SK-N-SH (cell line): ENCODE results near the gene RGS11. TPM values are rescaled to one million over a fixed set of nuclear protein-coding genes. Genes with fewer than 3 reads are reported as not detected.

Experiments
- CTCF ChIA-PET: fragments of 300-600, 350-600 bp; formaldehyde crosslinking; extraction: SDS; loops from one replicate; lab custom pipeline; 2021; lab: Yijun Ruan, JAX
- POLR2A ChIA-PET: fragments of 350-600 bp; sonication (Branson Sonifier 250); formaldehyde crosslinking; extraction: SDS; loops from one replicate; lab custom pipeline; 2020; ENCODE audit warnings: antibody characterized with exemption, inconsistent platforms; lab: Yijun Ruan, JAX
- DNase-seq: peaks from one replicate; pipeline ENCODE4 v3.0.0; 2012
- H2AFZ ChIP-seq: fragments of 200-600 bp; sonication (generic); 2 replicates; pipeline ENCODE4 v1.8.1; 2016; ENCODE audit warnings: antibody characterized with exemption, mild to moderate bottlenecking, low read depth
- H3F3A ChIP-seq: fragments of 200-600 bp; sonication (generic); replicated peaks from 2 replicates; pipeline ENCODE3; 2016; ENCODE audit warnings: antibody characterized with exemption, mild to moderate bottlenecking; ENCODE audit not compliant: insufficient read depth
- H3K27ac ChIP-seq, 2 experiments: fragments of 200-500 bp in 1 of 2; fragments of 200-600 bp in 1 of 2; sonication (Bioruptor generic) in 1 of 2; sonication (generic), shearing (Covaris generic) in 1 of 2; 2 replicates each; pipeline versions ENCODE4 v1.5.1 to v1.6.1; 2014 to 2016; ENCODE audit warnings: low read depth in 2 of 2, inconsistent platforms in 1 of 2, low read length in 1 of 2, mild to moderate bottlenecking in 1 of 2, mixed read lengths in 1 of 2
- H3K27me3 ChIP-seq: fragments of 200-600 bp; sonication (generic), shearing (Covaris generic); 2 replicates; pipeline ENCODE4 v1.6.1; 2016; ENCODE audit warnings: mixed run types; ENCODE audit not compliant: insufficient read depth
- H3K36me3 ChIP-seq, 2 experiments: fragments of 200-500 bp in 1 of 2; fragments of 200-600 bp in 1 of 2; sonication (Bioruptor generic) in 1 of 2; sonication (generic) in 1 of 2; replicated peaks in 1 of 2; 2 replicates each; pipeline versions ENCODE3 to v1.5.1; 2014 to 2016; ENCODE audit warnings: low read length in 1 of 2, mild to moderate bottlenecking in 1 of 2; ENCODE audit not compliant: insufficient read depth in 2 of 2, control insufficient read depth in 1 of 2
- H3K4me1 ChIP-seq, 2 experiments: fragments of 200-500 bp in 1 of 2; fragments of 200-600 bp in 1 of 2; sonication (Bioruptor generic) in 1 of 2; sonication (generic), shearing (Covaris generic) in 1 of 2; 2 replicates each; pipeline versions ENCODE4 v1.5.1 to v1.6.1; 2014 to 2016; ENCODE audit warnings: low read depth in 1 of 2, low read length in 1 of 2, mixed run types in 1 of 2; ENCODE audit not compliant: insufficient read depth in 2 of 2, control insufficient read depth in 1 of 2
- H3K4me2 ChIP-seq: fragments of 200-600 bp; sonication (generic), shearing (Covaris generic); 2 replicates; pipeline ENCODE4 v1.6.1; 2017; ENCODE audit warnings: mixed run types
- H3K4me3 ChIP-seq, 2 experiments: fragments of 200-500 bp in 1 of 2; fragments of 200-600 bp in 1 of 2; sonication (Bioruptor generic) in 1 of 2; sonication (generic), shearing (Covaris generic) in 1 of 2; 2 replicates each; pipeline versions ENCODE4 v1.5.1 to v1.8.1; 2014 to 2016; ENCODE audit warnings: low read depth in 2 of 2, inconsistent platforms in 1 of 2, low read length in 1 of 2, mild to moderate bottlenecking in 1 of 2, mixed read lengths in 1 of 2, moderate library complexity in 1 of 2
- H3K79me2 ChIP-seq: fragments of 200-600 bp; sonication (generic); 2 replicates; pipeline ENCODE4 v1.8.1; 2017; ENCODE audit warnings: mild to moderate bottlenecking; ENCODE audit not compliant: insufficient read depth
- H3K9ac ChIP-seq: fragments of 200-600 bp; sonication (generic); 2 replicates; pipeline ENCODE4 v1.6.1; 2017; ENCODE audit warnings: mixed run types
- H3K9me2 ChIP-seq: fragments of 200-600 bp; sonication (generic); 2 replicates; pipeline ENCODE4 v1.6.1; 2017; ENCODE audit warnings: mixed run types
- H3K9me3 ChIP-seq: fragments of 200-600 bp; sonication (generic); 2 replicates; pipeline ENCODE4 v1.6.1; 2017; ENCODE audit warnings: mixed run types, mild to moderate bottlenecking, moderate library complexity
- H4K20me1 ChIP-seq: fragments of 200-600 bp; sonication (generic); 2 replicates; pipeline ENCODE4 v1.6.1; 2017; ENCODE audit warnings: mild to moderate bottlenecking, mixed run types; ENCODE audit not compliant: insufficient read depth
- EP300 ChIP-seq, 2 experiments: IDR thresholded peaks; 2 replicates each; pipeline versions ENCODE4 v1.4.0 to v1.6.1; 2012; ENCODE audit warnings: borderline replicate concordance in 1 of 2, low read depth in 1 of 2, low read length in 1 of 2
- EZH2phosphoT487 ChIP-seq: fragments of 200-600 bp; sonication (generic); IDR thresholded peaks from 2 replicates; pipeline ENCODE4 v1.6.1; 2017; ENCODE audit warnings: low read depth, mixed run types, mild to moderate bottlenecking, antibody characterized with exemption, moderate library complexity, borderline replicate concordance
- FOXJ3 ChIP-seq: sonication (generic); formaldehyde crosslinking; IDR thresholded peaks from 2 replicates; pipeline ENCODE4 v1.5.1; 2020; ENCODE audit warnings: mild to moderate bottlenecking, missing genetic modification reagents
- GATA2 ChIP-seq: sonication (generic); formaldehyde crosslinking; IDR thresholded peaks from 2 replicates; pipeline ENCODE4 v1.5.0; 2020; ENCODE audit warnings: mild to moderate bottlenecking, missing genetic modification reagents
- JUND ChIP-seq: IDR thresholded peaks from 2 replicates; pipeline ENCODE4 v1.4.0; 2012
- POLR2AphosphoS5 ChIP-seq: IDR thresholded peaks from 2 replicates; pipeline ENCODE4 v1.6.1; 2012; ENCODE audit warnings: low read depth, low read length
- RAD21 ChIP-seq: IDR thresholded peaks from 2 replicates; pipeline ENCODE4 v1.6.1; 2012; ENCODE audit warnings: mild to moderate bottlenecking, low read length
- RXRA ChIP-seq: IDR thresholded peaks from 2 replicates; pipeline ENCODE4 v1.4.0; 2012; ENCODE audit warnings: low read depth, mild to moderate bottlenecking, borderline replicate concordance
- SIN3A ChIP-seq: IDR thresholded peaks from 2 replicates; pipeline ENCODE4 v1.6.1; 2012; ENCODE audit warnings: low read depth, mild to moderate bottlenecking, low read length, moderate library complexity, borderline replicate concordance
- TCF12 ChIP-seq: IDR thresholded peaks from 2 replicates; pipeline ENCODE4 v1.4.0; 2012
- WGBS: methylation state at CpG from one replicate; pipeline ENCODE4 v1.1.6; 2017; ENCODE audit warnings: low lambda C conversion rate; 5-methylcytosine and 5-hydroxymethylcytosine counted together
- polyA plus RNA-seq, 3 experiments: library from polyadenylated mRNA; depleted of rRNA; stranded (reverse); fragments of >200 nt; gene quantifications; 2 replicates each; pipeline ENCODE4 v1.2.3, GENCODE V29; 2012
- TF ChIP-seq, protein P1 (sequence below): fragments of 150-350 bp; IDR thresholded peaks from 2 replicates; pipeline ENCODE4 v1.6.1; 2017; ENCODE audit warnings: antibody characterized with exemption, low read length, low read depth, borderline replicate concordance
- TF ChIP-seq, protein P2 (sequence below): fragments of 200-600 bp; sonication (generic); IDR thresholded peaks from 2 replicates; pipeline ENCODE4 v1.6.1; 2017; ENCODE audit warnings: antibody characterized with exemption, mild to moderate bottlenecking, moderate library complexity
- TF ChIP-seq, protein P3 (sequence below): IDR thresholded peaks from 2 replicates; pipeline ENCODE4 v1.4.0; 2012; ENCODE audit warnings: low read depth, borderline replicate concordance
- TF ChIP-seq, protein P4 (sequence below): IDR thresholded peaks from 2 replicates; pipeline ENCODE4; 2012
- TF ChIP-seq, protein P5 (sequence below): fragments of 150-350 bp; IDR thresholded peaks from 2 replicates; pipeline ENCODE4 v1.6.1; 2016; ENCODE audit warnings: mild to moderate bottlenecking, low read depth, low read length

The RGS11 gene
- polyA plus RNA-seq, 1 of the 3 experiments (the other 2 are of a cell fraction) = 9.8 TPM

DNA sequence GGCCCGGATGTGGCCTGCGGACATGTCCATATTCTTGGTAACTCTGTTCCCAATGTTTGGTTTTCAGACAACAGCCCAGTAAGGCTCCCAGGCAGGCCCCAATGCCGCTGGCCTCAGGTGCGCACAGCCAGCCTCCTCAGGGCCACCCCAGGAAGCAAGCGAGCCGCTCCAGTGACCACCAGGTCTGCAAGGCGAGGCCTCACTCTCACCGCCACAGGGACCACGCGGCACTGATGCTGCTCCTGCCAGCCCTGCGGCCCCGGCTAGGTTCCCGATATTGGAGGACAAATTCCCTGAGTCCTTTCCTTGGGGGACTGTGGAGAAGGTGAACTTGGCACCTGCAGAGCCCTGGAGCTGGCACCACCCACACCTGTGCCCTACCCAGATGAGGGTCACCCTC lies 26.2 kb upstream of the RGS11 start:
- Histone ChIP-seq H3K9me3 (no peaks in the 10 kb centered on the region), H3K4me1 (no peaks in the 10 kb centered on the region), H3K9ac (no peak overlapping the region), H4K20me1 (no peaks in the 10 kb centered on the region), H3K27ac (no peak overlapping the region), H3K27me3 (no peaks in the 10 kb centered on the region), H3K9me2 (no peaks in the 10 kb centered on the region), H3K4me2 (no peak overlapping the region), H3K79me2 (no peaks in the 10 kb centered on the region), H3K36me3 (peaks cover 0 to 12% of the 10 kb centered on the region in 2 experiments), H2AFZ (no peak overlapping the region), H3K4me3 (no peak overlapping the region), H3F3A (no peaks in the 10 kb centered on the region)
- TF ChIP-seq, protein P1, sequence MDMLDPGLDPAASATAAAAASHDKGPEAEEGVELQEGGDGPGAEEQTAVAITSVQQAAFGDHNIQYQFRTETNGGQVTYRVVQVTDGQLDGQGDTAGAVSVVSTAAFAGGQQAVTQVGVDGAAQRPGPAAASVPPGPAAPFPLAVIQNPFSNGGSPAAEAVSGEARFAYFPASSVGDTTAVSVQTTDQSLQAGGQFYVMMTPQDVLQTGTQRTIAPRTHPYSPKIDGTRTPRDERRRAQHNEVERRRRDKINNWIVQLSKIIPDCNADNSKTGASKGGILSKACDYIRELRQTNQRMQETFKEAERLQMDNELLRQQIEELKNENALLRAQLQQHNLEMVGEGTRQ = no peak
- no peak for TF ChIP-seq FOXJ3
- TF ChIP-seq, protein P2, sequence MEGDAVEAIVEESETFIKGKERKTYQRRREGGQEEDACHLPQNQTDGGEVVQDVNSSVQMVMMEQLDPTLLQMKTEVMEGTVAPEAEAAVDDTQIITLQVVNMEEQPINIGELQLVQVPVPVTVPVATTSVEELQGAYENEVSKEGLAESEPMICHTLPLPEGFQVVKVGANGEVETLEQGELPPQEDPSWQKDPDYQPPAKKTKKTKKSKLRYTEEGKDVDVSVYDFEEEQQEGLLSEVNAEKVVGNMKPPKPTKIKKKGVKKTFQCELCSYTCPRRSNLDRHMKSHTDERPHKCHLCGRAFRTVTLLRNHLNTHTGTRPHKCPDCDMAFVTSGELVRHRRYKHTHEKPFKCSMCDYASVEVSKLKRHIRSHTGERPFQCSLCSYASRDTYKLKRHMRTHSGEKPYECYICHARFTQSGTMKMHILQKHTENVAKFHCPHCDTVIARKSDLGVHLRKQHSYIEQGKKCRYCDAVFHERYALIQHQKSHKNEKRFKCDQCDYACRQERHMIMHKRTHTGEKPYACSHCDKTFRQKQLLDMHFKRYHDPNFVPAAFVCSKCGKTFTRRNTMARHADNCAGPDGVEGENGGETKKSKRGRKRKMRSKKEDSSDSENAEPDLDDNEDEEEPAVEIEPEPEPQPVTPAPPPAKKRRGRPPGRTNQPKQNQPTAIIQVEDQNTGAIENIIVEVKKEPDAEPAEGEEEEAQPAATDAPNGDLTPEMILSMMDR = no peak
- ChIA-PET POLR2A (no interaction called here), CTCF (interaction anchor here (1.2 kb wide), 1 partner anchor 12 kb away, joined by 3 read pairs; no protein-coding TSS in a partner anchor)
- no peak for DNase-seq
- WGBS = 100% methylated on average over 1 of the region's 13 CpGs

DNA sequence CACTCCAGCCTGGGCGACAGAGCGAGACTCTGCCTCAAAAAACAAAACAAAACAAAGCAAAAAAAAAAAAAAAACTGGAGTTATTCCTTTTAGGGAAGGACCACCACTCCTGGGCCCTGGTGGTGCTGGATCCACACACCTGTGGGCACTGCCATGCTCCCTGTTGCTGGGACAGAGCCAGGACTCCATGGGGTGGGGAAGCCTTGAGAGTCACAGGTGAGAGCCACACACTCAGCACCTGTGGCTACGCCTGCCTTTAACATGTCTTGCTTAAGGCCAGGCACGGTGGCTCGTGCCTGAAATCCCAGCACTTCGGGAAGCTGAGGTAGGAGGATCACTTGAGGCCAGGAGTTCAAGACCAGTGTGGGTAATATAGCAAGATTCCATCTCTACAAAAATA lies 25.5 kb upstream of the RGS11 start:
- H3K4me1 ChIP-seq = no peaks in the 10 kb centered on the region
- peaks cover 0 to 13% of the 10 kb centered on the region in 2 experiments for H3K36me3 ChIP-seq
- no peak for TF ChIP-seq POLR2AphosphoS5
- no peak for TF ChIP-seq RXRA
- TF ChIP-seq GATA2 = no peak
- H3F3A ChIP-seq = no peaks in the 10 kb centered on the region
- ChIA-PET POLR2A (no interaction called here), CTCF (no interaction called here)
- H3K27ac ChIP-seq = no peak overlapping the region
- H3K27me3 ChIP-seq = no peaks in the 10 kb centered on the region
- no peak for DNase-seq
- no peak overlapping the region for H2AFZ ChIP-seq
- H3K79me2 ChIP-seq = no peaks in the 10 kb centered on the region
- no peaks in the 10 kb centered on the region for H3K9me3 ChIP-seq
- H4K20me1 ChIP-seq = no peaks in the 10 kb centered on the region
- no peak overlapping the region for H3K9ac ChIP-seq
- no peaks in the 10 kb centered on the region for H3K9me2 ChIP-seq
- H3K4me3 ChIP-seq = no peak overlapping the region
- H3K4me2 ChIP-seq = no peak overlapping the region
- WGBS = 93% methylated on average over 6 of the region's 6 CpGs

DNA sequence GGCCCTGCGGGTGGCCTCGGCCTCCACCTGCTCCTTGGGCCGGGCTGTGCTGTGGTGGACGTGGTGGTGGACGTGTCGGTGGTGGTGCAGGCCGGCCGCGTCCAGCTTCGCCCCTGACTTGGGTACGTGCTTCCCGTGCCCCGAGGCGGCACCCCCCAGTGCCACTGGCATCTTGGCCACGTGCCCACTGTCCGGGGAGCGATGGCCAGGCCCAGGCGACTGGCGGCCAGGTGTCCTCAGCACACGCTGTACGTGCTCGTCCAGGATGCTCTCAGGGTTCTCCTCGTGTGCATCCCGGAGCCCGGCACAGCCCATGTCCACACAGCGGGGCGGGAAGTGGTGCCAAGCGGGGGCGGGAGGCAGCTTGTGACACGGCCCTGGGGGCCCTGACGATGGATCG lies 22.1 kb upstream of the RGS11 start:
- Histone ChIP-seq H3K4me1 (no peaks in the 10 kb centered on the region), H3K27ac (no peak overlapping the region), H3K4me2 (no peak overlapping the region), H3K4me3 (no peak overlapping the region), H4K20me1 (no peaks in the 10 kb centered on the region), H3K79me2 (no peaks in the 10 kb centered on the region), H3K9me2 (no peaks in the 10 kb centered on the region), H3K9me3 (no peaks in the 10 kb centered on the region), H3K27me3 (no peaks in the 10 kb centered on the region), H3K36me3 (peaks cover 0 to 14% of the 10 kb centered on the region in 2 experiments), H3K9ac (no peak overlapping the region), H2AFZ (no peak overlapping the region), H3F3A (no peaks in the 10 kb centered on the region)
- no peak for DNase-seq
- CTCF ChIA-PET = interaction anchor here (1.3 to 1.8 kb wide), 2 partner anchors 64 to 232 kb away, joined by 3 to 7 read pairs; no protein-coding TSS in a partner anchor
- POLR2A ChIA-PET = no interaction called here
- WGBS = 94% methylated on average over 16 of the region's 32 CpGs
- TF ChIP-seq EZH2phosphoT487 (no peak), JUND (no peak), SIN3A (no peak), EP300 (IDR thresholded peaks at IDR 0.05; ENCODE audit: borderline replicate concordance in 1 of 2, low read depth in 1 of 2, low read length in 1 of 2) (no peak), TCF12 (no peak), RAD21 (no peak), GATA2 (no peak), FOXJ3 (no peak)
- TF ChIP-seq, protein P3, sequence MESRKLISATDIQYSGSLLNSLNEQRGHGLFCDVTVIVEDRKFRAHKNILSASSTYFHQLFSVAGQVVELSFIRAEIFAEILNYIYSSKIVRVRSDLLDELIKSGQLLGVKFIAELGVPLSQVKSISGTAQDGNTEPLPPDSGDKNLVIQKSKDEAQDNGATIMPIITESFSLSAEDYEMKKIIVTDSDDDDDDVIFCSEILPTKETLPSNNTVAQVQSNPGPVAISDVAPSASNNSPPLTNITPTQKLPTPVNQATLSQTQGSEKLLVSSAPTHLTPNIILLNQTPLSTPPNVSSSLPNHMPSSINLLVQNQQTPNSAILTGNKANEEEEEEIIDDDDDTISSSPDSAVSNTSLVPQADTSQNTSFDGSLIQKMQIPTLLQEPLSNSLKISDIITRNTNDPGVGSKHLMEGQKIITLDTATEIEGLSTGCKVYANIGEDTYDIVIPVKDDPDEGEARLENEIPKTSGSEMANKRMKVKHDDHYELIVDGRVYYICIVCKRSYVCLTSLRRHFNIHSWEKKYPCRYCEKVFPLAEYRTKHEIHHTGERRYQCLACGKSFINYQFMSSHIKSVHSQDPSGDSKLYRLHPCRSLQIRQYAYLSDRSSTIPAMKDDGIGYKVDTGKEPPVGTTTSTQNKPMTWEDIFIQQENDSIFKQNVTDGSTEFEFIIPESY = no peak
- TF ChIP-seq, protein P4, sequence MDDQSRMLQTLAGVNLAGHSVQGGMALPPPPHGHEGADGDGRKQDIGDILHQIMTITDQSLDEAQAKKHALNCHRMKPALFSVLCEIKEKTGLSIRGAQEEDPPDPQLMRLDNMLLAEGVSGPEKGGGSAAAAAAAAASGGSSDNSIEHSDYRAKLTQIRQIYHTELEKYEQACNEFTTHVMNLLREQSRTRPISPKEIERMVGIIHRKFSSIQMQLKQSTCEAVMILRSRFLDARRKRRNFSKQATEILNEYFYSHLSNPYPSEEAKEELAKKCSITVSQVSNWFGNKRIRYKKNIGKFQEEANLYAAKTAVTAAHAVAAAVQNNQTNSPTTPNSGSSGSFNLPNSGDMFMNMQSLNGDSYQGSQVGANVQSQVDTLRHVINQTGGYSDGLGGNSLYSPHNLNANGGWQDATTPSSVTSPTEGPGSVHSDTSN = no peak
- TF ChIP-seq, protein P5, sequence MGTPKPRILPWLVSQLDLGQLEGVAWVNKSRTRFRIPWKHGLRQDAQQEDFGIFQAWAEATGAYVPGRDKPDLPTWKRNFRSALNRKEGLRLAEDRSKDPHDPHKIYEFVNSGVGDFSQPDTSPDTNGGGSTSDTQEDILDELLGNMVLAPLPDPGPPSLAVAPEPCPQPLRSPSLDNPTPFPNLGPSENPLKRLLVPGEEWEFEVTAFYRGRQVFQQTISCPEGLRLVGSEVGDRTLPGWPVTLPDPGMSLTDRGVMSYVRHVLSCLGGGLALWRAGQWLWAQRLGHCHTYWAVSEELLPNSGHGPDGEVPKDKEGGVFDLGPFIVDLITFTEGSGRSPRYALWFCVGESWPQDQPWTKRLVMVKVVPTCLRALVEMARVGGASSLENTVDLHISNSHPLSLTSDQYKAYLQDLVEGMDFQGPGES = no peak
